Measurements from ENCODE around the gene KCNK7. TPM values are rescaled to one million over a fixed set of nuclear protein-coding genes. Genes with fewer than 3 reads are reported as not detected.

Gene KCNK7
- total and polyA plus RNA-seq, 2 experiments from 2014 or later, result 0.60 TPM; not detected in 1

GRCh38 chr11:65559951-65560537 is 35.6 kb downstream of the KCNK7 start:
- Histone ChIP-seq H3K9me2 (ENCODE audit: insufficient read depth) (no peaks in the 10 kb centered on the region), H3K4me3 (no peak overlapping the region; the same call in 1 of the 2 replicates), H3F3A (replicated peaks; ENCODE audit: low read depth) (peaks cover 6% of the 10 kb centered on the region; the same call in 1 of the 2 replicates), H2AFZ (peak overlapping the region; percentile 80), H3K36me3 (ENCODE audit: insufficient read depth) (no peaks in the 10 kb centered on the region), H4K20me1 (replicated peaks; ENCODE audit: insufficient read depth) (no peaks in the 10 kb centered on the region), H3K27ac (ENCODE audit: low read depth) (no peak overlapping the region), H3K79me2 (replicated peaks; ENCODE audit: insufficient read depth) (no peaks in the 10 kb centered on the region), H3K4me1 (ENCODE audit: insufficient read depth) (peaks cover 35% of the 10 kb centered on the region), H3K27me3 (ENCODE audit: insufficient read depth) (peaks cover 47% of the 10 kb centered on the region), H3K4me2 (peak overlapping the region; percentile 59)
- H3K4me3 Mint-ChIP-seq, result peak overlapping the region; percentile 39; the same call in 2 of the 3 replicates
- H3K4me1 Mint-ChIP-seq, result peaks cover 43% of the 10 kb centered on the region
- peaks cover 36% of the 10 kb centered on the region for H3K27me3 Mint-ChIP-seq (ENCODE audit: insufficient read depth, low read depth, poor library complexity)
- DNase-seq (ENCODE audit: low spot score) (no peak), ATAC-seq (no peak)
- H3K36me3 Mint-ChIP-seq (ENCODE audit: low read depth), result no peaks in the 10 kb centered on the region; the same call in 2 of the 3 replicates
- no peak overlapping the region for H3K27ac Mint-ChIP-seq
- H3K9me3 Mint-ChIP-seq, result no peaks in the 10 kb centered on the region
- TF ChIP-seq JUNB (IDR thresholded peaks at IDR 0.05; ENCODE audit: unreplicated experiment), result no peak
- no peak for TF ChIP-seq ZNF114 (CRISPR knock-in tag; IDR thresholded peaks at IDR 0.05)
- no peak for TF ChIP-seq NANOG (IDR thresholded peaks at IDR 0.05; ENCODE audit: borderline replicate concordance)
- TF ChIP-seq POLR2AphosphoS5 (IDR thresholded peaks at IDR 0.05; ENCODE audit: low read depth), result no peak
- no peak for TF ChIP-seq REST (IDR thresholded peaks at IDR 0.05; ENCODE audit: unreplicated experiment)
- no peak for TF ChIP-seq STAT1 (IDR thresholded peaks at IDR 0.05; ENCODE audit: unreplicated experiment)
- no peak for TF ChIP-seq ETS1 (IDR thresholded peaks at IDR 0.05)
- no peak for TF ChIP-seq ZNF331 (CRISPR knock-in tag; IDR thresholded peaks at IDR 0.05; ENCODE audit: low read depth)
- TF ChIP-seq ZNF462 (CRISPR knock-in tag; IDR thresholded peaks at IDR 0.05), result no peak
- TF ChIP-seq CTCF (conservative IDR thresholded peaks at IDR 0.05; ENCODE audit: low read depth in 2 of 2), result no peak
- TF ChIP-seq EZH2 (IDR thresholded peaks at IDR 0.05; ENCODE audit: low read depth, unreplicated experiment), result no peak

Measured in GM23338 (cell line).